Dermis microvascular lymphatic vessel endothelial cell (primary cell): Measurements from ENCODE around the gene SNX6. TPM values are rescaled to one million over a fixed set of nuclear protein-coding genes. Genes with fewer than 3 reads are reported as not detected.
"Not testable (repeated sequence)": the region's sequence is repeated elsewhere in the genome, so short reads cannot be mapped to it uniquely, and the experiment has no call there.

Source experiments
- DNase-seq, 2 donors: peaks; one replicate each; pipeline versions ENCODE4 v3.0.0 to v3.0.0-alpha.2; 2010; ENCODE audit warnings: low read depth in 2 of 2
- total RNA-seq: library from RNA; depleted of rRNA; stranded (reverse); fragments of >200 nt; gene quantifications from 2 replicates; pipeline ENCODE4 v1.2.1, GENCODE V29; 2014

Gene SNX6
- total RNA-seq, 1 donor from 2014 or later = 78.9 TPM

- not testable (repeated sequence) for DNase-seq
Measured at GRCh38 chr14:34634360-34634771, 4.4 kb upstream of the SNX6 start.

GRCh38 chr14:34633742-34634141, 3.8 kb upstream of the SNX6 start:
- no peak for DNase-seq

GRCh38 chr14:34632411-34632978, 2.5 kb upstream of the SNX6 start:
- no peak for DNase-seq

- no peak for DNase-seq
Measured at GRCh38 chr14:34629344-34629656, 648 bp downstream of the SNX6 start.

- DNase-seq = no peak
Measured at GRCh38 chr14:34628681-34629135, 1.2 kb downstream of the SNX6 start.

GRCh38 chr14:34623506-34623905, 6.4 kb downstream of the SNX6 start:
- peak in 1 of 2 donors; percentile 51 for DNase-seq

GRCh38 chr14:34620839-34621238, 9.1 kb downstream of the SNX6 start:
- no peak for DNase-seq

GRCh38 chr14:34620115-34620514, 9.8 kb downstream of the SNX6 start:
- no peak for DNase-seq

GRCh38 chr14:34619471-34619870, 10.5 kb downstream of the SNX6 start:
- no peak for DNase-seq

- DNase-seq = no peak
Measured at GRCh38 chr14:34616360-34616759, 13.6 kb downstream of the SNX6 start.

GRCh38 chr14:34615507-34615906, 14.4 kb downstream of the SNX6 start:
- DNase-seq = no peak

- no peak for DNase-seq
Measured at GRCh38 chr14:34614638-34615037, 15.3 kb downstream of the SNX6 start.

- no peak for DNase-seq
Measured at GRCh38 chr14:34610101-34610500, 19.8 kb downstream of the SNX6 start.

GRCh38 chr14:34605461-34605860, 24.5 kb downstream of the SNX6 start:
- no peak for DNase-seq

GRCh38 chr14:34604995-34605394, 25.0 kb downstream of the SNX6 start:
- no peak for DNase-seq

- DNase-seq = no peak
Measured at GRCh38 chr14:34596891-34597290, 33.1 kb downstream of the SNX6 start.

- no peak for DNase-seq
Measured at GRCh38 chr14:34593740-34594375, 36.1 kb downstream of the SNX6 start.

- no peak for DNase-seq
Measured at GRCh38 chr14:34592623-34593022, 37.3 kb downstream of the SNX6 start.

GRCh38 chr14:34583525-34583924, 46.4 kb downstream of the SNX6 start:
- DNase-seq = no peak

GRCh38 chr14:34582117-34582680, 47.7 kb downstream of the SNX6 start:
- DNase-seq = no peak

- DNase-seq = no peak
Measured at GRCh38 chr14:34580381-34580780, 49.6 kb downstream of the SNX6 start.

GRCh38 chr14:34571771-34572170, 58.2 kb downstream of the SNX6 start:
- DNase-seq = no peak

GRCh38 chr14:34569750-34570149, 60.2 kb downstream of the SNX6 start:
- no peak for DNase-seq
